A673 (cell line): ENCODE results near the gene ZFP69B. TPM values are rescaled to one million over a fixed set of nuclear protein-coding genes. Genes with fewer than 3 reads are reported as not detected.

Experiments used
- BruUV-seq: library from RNA; stranded (reverse); fragments of 400-500 nt; replicated peaks from 2 replicates; lab custom pipeline; 2021; lab: Mats Ljungman, UMichigan
- CTCF ChIA-PET: fragments of 300-600 bp; sonication (Branson Sonifier 250); formaldehyde crosslinking; loops from one replicate; lab custom pipeline; 2022; ENCODE audit warnings: antibody characterized with exemption; lab: Charles Lee
- POLR2A ChIA-PET: fragments of 300-600 bp; sonication (Branson Sonifier 250); formaldehyde crosslinking; loops from one replicate; lab custom pipeline; 2022; ENCODE audit warnings: antibody characterized with exemption; ENCODE audit not compliant: low non-redundant PET; lab: Charles Lee
- DNase-seq: peaks from one replicate; pipeline ENCODE4 v3.0.0-alpha.2; 2015; ENCODE audit warnings: low spot score
- H3K27ac ChIP-seq: fragments of 200-600 bp; sonication (generic); 2 replicates; pipeline ENCODE4 v1.5.1; 2016; ENCODE audit warnings: mixed run types, low read depth, mild to moderate bottlenecking, mixed read lengths, antibody characterized with exemption, low read length; ENCODE audit not compliant: poor library complexity, severe bottlenecking
- H3K27me3 ChIP-seq: fragments of 200-600 bp; sonication (generic); replicated peaks from 2 replicates; pipeline ENCODE4 v1.6.1; 2017; ENCODE audit warnings: mixed run types, low read depth, mild to moderate bottlenecking, mixed read lengths, antibody characterized with exemption, low read length; ENCODE audit not compliant: insufficient read depth, poor library complexity
- H3K36me3 ChIP-seq: fragments of 200-600 bp; sonication (generic); 2 replicates; pipeline ENCODE4 v1.6.1; 2016; ENCODE audit warnings: mixed run types, mild to moderate bottlenecking, mixed read lengths, antibody characterized with exemption, low read length; ENCODE audit not compliant: insufficient read depth, poor library complexity, severe bottlenecking
- H3K4me1 ChIP-seq: fragments of 200-600 bp; sonication (generic); 2 replicates; pipeline ENCODE4 v1.6.1; 2017; ENCODE audit warnings: mixed run types, mild to moderate bottlenecking, mixed read lengths, antibody characterized with exemption, low read length; ENCODE audit not compliant: insufficient read depth, poor library complexity, severe bottlenecking
- H3K4me3 ChIP-seq: fragments of 200-600 bp; sonication (generic); 2 replicates; pipeline ENCODE4 v1.5.1; 2016; ENCODE audit warnings: low read depth, mixed run types, mild to moderate bottlenecking, mixed read lengths, low read length; ENCODE audit not compliant: poor library complexity, severe bottlenecking
- H3K9me3 ChIP-seq: fragments of 200-600 bp; sonication (generic); 2 replicates; pipeline ENCODE4 v1.6.1; 2016; ENCODE audit warnings: mixed run types, low read depth, mild to moderate bottlenecking, mixed read lengths, antibody characterized with exemption, low read length; ENCODE audit not compliant: poor library complexity, severe bottlenecking
- EZH2 ChIP-seq: fragments of 200-600 bp; sonication (generic); IDR thresholded peaks from 2 replicates; pipeline ENCODE4 v1.6.1; 2017; ENCODE audit warnings: borderline replicate concordance, low read depth, mild to moderate bottlenecking, mixed read lengths, antibody characterized with exemption, low read length; ENCODE audit not compliant: poor library complexity, severe bottlenecking
- intact Hi-C: fragments of 100-400 bp; cut with micrococcal nuclease; formaldehyde crosslinking; loops from one replicate; pipeline ENCODE4 v1.10.0; 2022; ENCODE audit not compliant: unreplicated experiment
- total RNA-seq: library from RNA; stranded (reverse); gene quantifications from 2 replicates; pipeline ENCODE4 v1.2.3, GENCODE V29; 2021
- TF ChIP-seq, protein P1 (sequence below): fragments of 300-800, 200-600 bp; sonication (generic); conservative IDR thresholded peaks from 2 replicates; pipeline ENCODE4 v1.5.1; 2017; ENCODE audit warnings: low read depth, mild to moderate bottlenecking, antibody characterized with exemption, low read length, moderate library complexity, mixed read lengths

ZFP69B gene
- total RNA-seq, 1 experiment from 2014 or later = 18.5 TPM

DNA sequence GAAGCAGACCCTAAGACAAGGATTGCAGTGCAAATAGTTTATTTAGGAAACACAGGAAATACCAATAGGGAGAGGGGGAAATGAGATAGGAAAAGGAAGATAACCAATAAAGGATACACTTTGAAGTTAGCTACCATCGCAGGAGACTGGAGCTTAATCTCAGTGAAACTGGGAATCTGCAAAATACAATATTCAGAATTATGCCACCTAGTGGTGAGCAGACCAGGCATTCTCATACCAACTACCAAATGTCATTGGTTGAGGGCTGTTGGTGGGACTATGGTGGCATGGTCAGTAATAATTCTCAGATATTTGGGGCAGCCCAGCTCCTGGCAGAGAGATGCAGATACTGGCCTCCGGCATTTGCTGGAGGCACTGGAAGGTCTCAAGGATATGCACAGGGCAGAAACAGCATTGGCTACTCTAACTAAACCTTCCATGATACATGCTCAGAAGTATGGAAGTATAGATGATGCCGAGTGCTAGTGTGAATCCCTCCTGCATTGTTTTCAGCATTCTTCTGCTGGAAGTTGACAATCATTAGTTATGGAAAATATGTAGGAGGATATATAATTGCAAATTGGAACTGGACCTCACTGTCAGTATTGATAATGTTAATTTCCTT lies 11.8 kb upstream of the ZFP69B start:
- intact Hi-C loops = loop anchor here (10.0 kb wide), 1 partner anchor 294 kb away; no protein-coding TSS in a partner anchor
- H3K27ac ChIP-seq = no peak overlapping the region
- no peaks in the 10 kb centered on the region for H3K4me1 ChIP-seq
- H3K4me3 ChIP-seq = no peak overlapping the region
- TF ChIP-seq, protein P1, sequence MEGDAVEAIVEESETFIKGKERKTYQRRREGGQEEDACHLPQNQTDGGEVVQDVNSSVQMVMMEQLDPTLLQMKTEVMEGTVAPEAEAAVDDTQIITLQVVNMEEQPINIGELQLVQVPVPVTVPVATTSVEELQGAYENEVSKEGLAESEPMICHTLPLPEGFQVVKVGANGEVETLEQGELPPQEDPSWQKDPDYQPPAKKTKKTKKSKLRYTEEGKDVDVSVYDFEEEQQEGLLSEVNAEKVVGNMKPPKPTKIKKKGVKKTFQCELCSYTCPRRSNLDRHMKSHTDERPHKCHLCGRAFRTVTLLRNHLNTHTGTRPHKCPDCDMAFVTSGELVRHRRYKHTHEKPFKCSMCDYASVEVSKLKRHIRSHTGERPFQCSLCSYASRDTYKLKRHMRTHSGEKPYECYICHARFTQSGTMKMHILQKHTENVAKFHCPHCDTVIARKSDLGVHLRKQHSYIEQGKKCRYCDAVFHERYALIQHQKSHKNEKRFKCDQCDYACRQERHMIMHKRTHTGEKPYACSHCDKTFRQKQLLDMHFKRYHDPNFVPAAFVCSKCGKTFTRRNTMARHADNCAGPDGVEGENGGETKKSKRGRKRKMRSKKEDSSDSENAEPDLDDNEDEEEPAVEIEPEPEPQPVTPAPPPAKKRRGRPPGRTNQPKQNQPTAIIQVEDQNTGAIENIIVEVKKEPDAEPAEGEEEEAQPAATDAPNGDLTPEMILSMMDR = peak; percentile 87
- no peak for TF ChIP-seq EZH2
- H3K27me3 ChIP-seq = no peaks in the 10 kb centered on the region
- CTCF ChIA-PET = interaction anchor here (0.5 to 3.2 kb wide), 16 partner anchors 9 to 700 kb away, joined by 3 to 22 read pairs (median 4); partner anchors contain the start of genes PPIE, SMAP2 and ZFP69B
- H3K9me3 ChIP-seq = no peaks in the 10 kb centered on the region
- no TSS peak for BruUV-seq
- DNase-seq = peak; percentile 56
- no peaks in the 10 kb centered on the region for H3K36me3 ChIP-seq
- POLR2A ChIA-PET = no interaction called here

DNA sequence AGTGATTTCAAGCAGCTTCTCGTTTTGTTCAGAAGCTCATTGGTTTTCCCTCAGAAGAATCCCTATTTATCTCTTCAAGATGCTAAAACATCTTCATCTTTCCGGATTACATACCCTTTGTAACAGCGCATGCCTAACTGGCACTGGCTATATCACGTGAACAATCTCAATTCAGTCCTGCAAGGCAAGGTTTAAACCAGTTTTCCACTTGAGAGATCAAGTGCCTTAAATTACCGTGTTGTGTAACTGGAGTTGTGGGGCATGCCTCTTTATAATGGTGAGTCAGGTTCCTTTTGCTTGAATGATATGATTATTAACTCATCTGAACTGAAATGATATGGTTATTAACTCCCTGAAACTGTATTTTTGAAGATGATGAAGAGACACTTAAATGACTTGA lies 11.0 kb upstream of the ZFP69B start:
- Histone ChIP-seq H3K4me1 (no peaks in the 10 kb centered on the region), H3K9me3 (no peaks in the 10 kb centered on the region), H3K27ac (no peak overlapping the region), H3K27me3 (no peaks in the 10 kb centered on the region), H3K4me3 (no peak overlapping the region), H3K36me3 (no peaks in the 10 kb centered on the region)
- intact Hi-C loops = loop anchor here (10.0 kb wide), 1 partner anchor 294 kb away; no protein-coding TSS in a partner anchor
- CTCF ChIA-PET = interaction anchor here (1.7 to 3.2 kb wide), 2 partner anchors 101 to 295 kb away, joined by 11 to 22 read pairs; no protein-coding TSS in a partner anchor
- no peak for DNase-seq
- POLR2A ChIA-PET = no interaction called here
- no TSS peak for BruUV-seq
- TF ChIP-seq, protein P1 = no peak
- no peak for TF ChIP-seq EZH2

DNA sequence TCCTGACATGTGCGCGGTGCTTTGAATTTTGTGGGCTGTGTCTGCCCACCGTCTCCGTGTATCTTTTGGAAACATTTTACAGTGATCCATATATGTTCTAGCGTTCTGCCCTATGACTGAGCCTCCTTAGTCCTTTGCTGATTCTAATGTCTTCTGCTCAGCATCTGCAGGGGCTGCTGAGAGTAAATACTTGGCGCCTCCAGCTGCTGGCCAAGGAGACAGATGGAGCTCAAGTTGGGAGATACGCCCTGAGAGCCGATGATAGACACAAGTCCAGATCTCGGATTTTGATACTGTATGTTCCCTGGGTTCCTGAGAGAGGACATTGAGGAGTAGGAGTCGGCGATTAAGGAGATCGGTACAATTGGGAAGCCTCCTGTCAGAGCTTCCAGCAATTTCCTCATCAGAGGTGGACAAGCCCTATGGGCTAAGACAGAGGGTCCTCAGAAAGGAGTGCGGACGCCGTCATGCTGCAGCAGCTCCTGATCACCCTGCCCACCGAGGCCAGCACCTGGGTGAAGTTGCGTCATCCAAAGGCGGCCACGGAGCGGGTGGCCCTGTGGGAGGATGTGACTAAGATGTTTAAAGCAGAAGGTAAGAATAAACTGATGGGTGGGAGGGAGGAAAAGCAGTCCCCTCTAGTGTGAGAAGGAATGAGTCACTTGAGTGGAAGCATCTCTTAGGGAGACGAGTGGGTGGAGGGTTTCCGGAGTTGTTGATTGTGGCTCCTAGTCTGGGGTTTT lies 390 bp downstream of the ZFP69B start:
- ChIA-PET POLR2A (interaction anchor here (0.9 kb wide), 1 partner anchor 81 kb away, joined by 4 read pairs; the partner anchor contains the start of gene ZNF684), CTCF (interaction anchor here (0.6 to 0.9 kb wide), 3 partner anchors 11 to 22 kb away, joined by 3 to 4 read pairs (median 4); no protein-coding TSS in a partner anchor)
- peaks cover 26% of the 10 kb centered on the region for H3K36me3 ChIP-seq
- peaks cover 8% of the 10 kb centered on the region for H3K4me1 ChIP-seq
- TF ChIP-seq, protein P1 = no peak
- no peak for TF ChIP-seq EZH2
- H3K27ac ChIP-seq = peak overlapping the region; percentile 86
- peaks cover 21% of the 10 kb centered on the region for H3K9me3 ChIP-seq
- DNase-seq = peak; percentile 83
- H3K4me3 ChIP-seq = peak overlapping the region; percentile 74
- H3K27me3 ChIP-seq = no peaks in the 10 kb centered on the region
- intact Hi-C loops = no loop called here
- TSS peak; percentile 83 for BruUV-seq
